ENCODE measurements around the gene MRPL55. TPM values are rescaled to one million over a fixed set of nuclear protein-coding genes. Genes with fewer than 3 reads are reported as not detected.

Gene MRPL55
- total and polyA plus RNA-seq, 12 donors = 38.0 to 174 (median 48.2) TPM

- peaks cover 4 to 27% (median 11%) of the 10 kb centered on the region in 9 donors for H3K4me1 ChIP-seq
- no peak for TF ChIP-seq CTCF (IDR thresholded peaks at IDR 0.05)
- intact Hi-C loops (cut with DNase I) = no loop called here
- H3K9me3 ChIP-seq = no peaks in the 10 kb centered on the region
- H3K4me3 ChIP-seq = no peak overlapping the region
- DNase-seq (no peak), ATAC-seq (no peak)
- WGBS, 2 donors = 77 to 80% methylated on average over 24 of the region's 24 CpGs
- H3K27me3 ChIP-seq = peaks cover 0 to 8% (median 4%) of the 10 kb centered on the region in 7 donors
- H3K36me3 ChIP-seq = no peaks in the 10 kb centered on the region
- no peak overlapping the region for H3K27ac ChIP-seq
These were observed 48.0 kb upstream of the MRPL55 start for GRCh38 chr1:228156941-228157728.

GRCh38 chr1:228156515-228156881 is 47.4 kb upstream of the MRPL55 start:
- intact Hi-C loops (cut with DNase I) = no loop called here
- Histone ChIP-seq H3K9me3 (no peaks in the 10 kb centered on the region), H3K4me3 (no peak overlapping the region), H3K27ac (no peak overlapping the region), H3K36me3 (no peaks in the 10 kb centered on the region), H3K4me1 (peaks cover 3 to 27% (median 9%) of the 10 kb centered on the region in 9 donors), H3K27me3 (peaks cover 0 to 4% (median 2%) of the 10 kb centered on the region in 7 donors)
- no peak for ATAC-seq
- TF ChIP-seq CTCF (IDR thresholded peaks at IDR 0.05) = no peak
- DNase-seq = no peak
- WGBS, 2 donors = 71 to 73% methylated on average over 9 of the region's 9 CpGs

DNA sequence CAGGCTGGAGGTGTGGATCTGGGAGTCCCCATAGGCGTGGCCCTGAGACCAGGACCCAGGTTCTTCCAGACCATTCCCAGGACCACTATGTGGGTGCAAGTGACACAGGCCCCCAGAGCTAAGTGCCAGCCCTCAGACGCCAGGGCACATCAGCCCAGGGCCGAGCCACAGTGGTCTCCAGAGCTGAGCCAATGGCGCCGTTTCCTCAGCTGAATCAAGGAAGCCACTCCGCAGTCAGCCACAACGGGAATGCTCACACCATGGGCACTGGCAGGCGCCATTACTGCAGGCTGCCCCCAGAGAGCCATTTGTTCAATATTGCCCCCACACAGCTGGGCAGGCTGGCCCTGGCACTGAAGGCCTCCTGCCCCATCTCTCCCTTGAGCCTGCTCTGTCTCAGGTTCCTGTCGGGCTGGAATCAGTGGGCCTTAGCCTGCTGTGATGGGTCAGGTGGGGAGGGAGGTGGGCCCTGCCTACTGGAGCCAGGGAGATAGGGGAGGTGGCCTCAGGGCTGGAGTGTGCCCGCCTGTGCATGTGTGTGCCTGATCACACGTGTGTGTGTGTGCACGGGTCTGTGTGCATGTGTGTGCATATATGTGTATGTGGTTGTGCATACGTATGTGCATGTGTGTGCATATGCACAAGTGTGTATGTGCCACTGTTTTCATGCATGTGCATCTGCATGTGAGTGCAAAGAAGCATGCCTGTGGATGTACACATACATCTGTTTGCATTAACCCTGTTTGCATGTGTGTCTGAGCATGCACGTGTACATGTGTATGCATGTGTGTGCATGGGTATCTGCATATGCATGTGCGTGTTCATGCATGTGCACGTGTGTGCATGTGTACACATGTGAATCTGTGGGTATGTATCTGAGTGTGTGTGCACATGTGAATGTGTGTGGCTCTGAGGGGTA is 46.8 kb upstream of the MRPL55 start:
- Histone ChIP-seq H3K27ac (no peak overlapping the region), H3K27me3 (peaks cover 0 to 4% (median 0%) of the 10 kb centered on the region in 7 donors), H3K4me3 (no peak overlapping the region), H3K36me3 (no peaks in the 10 kb centered on the region), H3K4me1 (peaks cover 9 to 28% (median 13%) of the 10 kb centered on the region in 9 donors), H3K9me3 (no peaks in the 10 kb centered on the region)
- no peak for TF ChIP-seq CTCF (IDR thresholded peaks at IDR 0.05)
- WGBS, 2 donors = 90% methylated on average over 16 of the region's 16 CpGs
- DNase-seq (no peak), ATAC-seq (no peak)
- intact Hi-C loops (cut with DNase I) = no loop called here

Data from heart right ventricle (tissue), 16 donors.